Psoas muscle (tissue), 8 donors: Measurements from ENCODE around the gene NAPA. TPM values are rescaled to one million over a fixed set of nuclear protein-coding genes. Genes with fewer than 3 reads are reported as not detected.

ENCODE experiments used
- ATAC-seq, 4 donors: fragments of 200-7000 bp; cut with Tn5 transposase; one replicate each; pipeline ENCODE4 v1.9.1; 2020; ENCODE audit warnings: moderate library complexity in 3 of 4, mild to moderate bottlenecking in 2 of 4
- DNase-seq, 2 donors: peaks; one replicate each; pipeline ENCODE4 v3.0.0-alpha.2; 2020
- H3K27ac ChIP-seq: fragments of 200-600 bp; one replicate; pipeline ENCODE4 v1.8.0; 2022
- H3K27me3 ChIP-seq, 3 donors: fragments of 200-600 bp in 1 of 3; one replicate each; pipeline versions ENCODE4 v1.6.1 to v1.8.0; 2013 to 2022; ENCODE audit warnings: low read length in 2 of 3, mild to moderate bottlenecking in 2 of 3, moderate library complexity in 1 of 3; ENCODE audit not compliant: insufficient read depth in 3 of 3
- H3K36me3 ChIP-seq, 2 donors: fragments of 200-600 bp in 1 of 2; one replicate each; pipeline versions ENCODE4 v1.6.1 to v1.8.0; 2013 to 2022; ENCODE audit warnings: low read depth in 1 of 2, mild to moderate bottlenecking in 1 of 2, moderate library complexity in 1 of 2; ENCODE audit not compliant: insufficient read depth in 1 of 2
- H3K4me1 ChIP-seq: fragments of 200-600 bp; one replicate; pipeline ENCODE4 v1.8.0; 2022
- H3K4me3 ChIP-seq: fragments of 200-600 bp; one replicate; pipeline ENCODE4 v1.8.0; 2022; ENCODE audit warnings: mild to moderate bottlenecking
- H3K9me3 ChIP-seq: fragments of 200-600 bp; one replicate; pipeline ENCODE4 v1.8.0; 2022
- WGBS, 3 donors: extraction: QIAGEN DNeasy Blood & Tissue Kit; methylation state at CpG; one replicate each; pipeline versions ENCODE4 v1.1.6 to v1.1.7; 2013; 5-methylcytosine and 5-hydroxymethylcytosine counted together
- intact Hi-C, 2 donors: fragments of 100-400 bp; cut with DNase I; formaldehyde crosslinking; loops; one replicate each; pipeline versions ENCODE4 v1.11.0 to v1.14.2; 2022
- polyA plus RNA-seq, 3 donors: library from polyadenylated mRNA; stranded (reverse); fragments of 200-250 nt; gene quantifications; one replicate each; pipeline ENCODE4 v1.2.3, GENCODE V29; 2013
- total RNA-seq, 4 donors: library from RNA; stranded (reverse); fragmentation: NEBNext Ultra II Directional in 2 of 4; extraction: Animal tissue kit (Norgen Biotek cat#: 25700) in 2 of 4; gene quantifications; one replicate each; pipeline versions ENCODE4 v1.2.1 to v1.2.4, GENCODE V29; 2021 to 2023
- TF ChIP-seq, protein P1 (sequence below): fragments of 200-600 bp; IDR thresholded peaks from one replicate; pipeline ENCODE4 v1.8.0; 2022; ENCODE audit warnings: antibody characterized with exemption
- donor health status: healthy with polysubstance abuse.
- donor health status: DM: no; HTN: no; CAD: no; lungs with moderate emphysema.
- donor health status: Bipolar disorder and iron deficiency.
- donor health status: healthy.
- donor health status: DM: yes; HTN: yes; CAD: no.
- donor health status: DM: no; HTN: no; CAD: no.
- donor health status: DM: no; HTN: no; CAD: no.
- donor health status: DM: yes; HTN: yes; CAD: no.

Gene NAPA
- total and polyA plus RNA-seq, 7 donors = 103 to 182 (median 124) TPM

DNA sequence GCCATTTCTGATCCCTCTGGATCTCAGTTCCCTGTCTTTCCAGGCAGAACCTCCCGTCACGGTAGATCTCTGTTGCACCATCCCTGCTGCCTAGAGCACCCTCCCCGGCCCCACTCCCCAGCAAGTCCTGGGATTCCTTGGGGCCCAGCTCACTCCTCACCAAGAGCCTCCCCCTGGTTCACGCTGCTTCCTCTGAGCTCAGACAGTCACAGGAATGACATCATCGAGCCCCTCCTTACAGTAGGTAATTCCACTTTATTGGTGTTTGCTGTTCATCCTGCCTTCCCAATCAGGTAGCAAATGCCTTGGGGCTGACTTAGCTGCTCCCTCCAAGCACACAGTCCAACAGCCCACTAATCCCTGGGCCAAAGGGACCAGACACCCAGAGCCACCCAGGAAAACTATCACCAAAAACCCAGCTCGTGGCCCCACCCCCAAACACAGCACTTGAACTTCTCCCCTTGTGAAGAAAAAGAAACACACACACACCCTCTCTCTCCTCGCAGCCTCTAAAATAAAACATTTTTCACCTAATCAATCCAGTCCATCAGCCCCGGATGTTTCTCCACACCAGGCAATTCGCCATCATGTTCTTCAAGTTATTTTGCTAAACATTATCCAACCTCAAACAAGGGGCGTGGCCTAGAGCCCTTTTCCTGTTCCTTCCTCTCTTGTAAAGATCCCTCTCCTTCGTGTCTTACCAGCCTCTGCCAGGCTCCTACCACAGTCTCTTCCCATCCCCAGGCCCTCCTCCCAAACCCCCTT, 2.5 kb downstream of the NAPA start:
- TF ChIP-seq, protein P1, sequence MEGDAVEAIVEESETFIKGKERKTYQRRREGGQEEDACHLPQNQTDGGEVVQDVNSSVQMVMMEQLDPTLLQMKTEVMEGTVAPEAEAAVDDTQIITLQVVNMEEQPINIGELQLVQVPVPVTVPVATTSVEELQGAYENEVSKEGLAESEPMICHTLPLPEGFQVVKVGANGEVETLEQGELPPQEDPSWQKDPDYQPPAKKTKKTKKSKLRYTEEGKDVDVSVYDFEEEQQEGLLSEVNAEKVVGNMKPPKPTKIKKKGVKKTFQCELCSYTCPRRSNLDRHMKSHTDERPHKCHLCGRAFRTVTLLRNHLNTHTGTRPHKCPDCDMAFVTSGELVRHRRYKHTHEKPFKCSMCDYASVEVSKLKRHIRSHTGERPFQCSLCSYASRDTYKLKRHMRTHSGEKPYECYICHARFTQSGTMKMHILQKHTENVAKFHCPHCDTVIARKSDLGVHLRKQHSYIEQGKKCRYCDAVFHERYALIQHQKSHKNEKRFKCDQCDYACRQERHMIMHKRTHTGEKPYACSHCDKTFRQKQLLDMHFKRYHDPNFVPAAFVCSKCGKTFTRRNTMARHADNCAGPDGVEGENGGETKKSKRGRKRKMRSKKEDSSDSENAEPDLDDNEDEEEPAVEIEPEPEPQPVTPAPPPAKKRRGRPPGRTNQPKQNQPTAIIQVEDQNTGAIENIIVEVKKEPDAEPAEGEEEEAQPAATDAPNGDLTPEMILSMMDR = no peak
- intact Hi-C loops = loop anchor here (5.0 to 10.0 kb wide), 3 partner anchors 90 to 192 kb away; no protein-coding TSS in a partner anchor
- Histone ChIP-seq H3K27me3 (no peaks in the 10 kb centered on the region), H3K27ac (peak overlapping the region; percentile 99), H3K9me3 (no peaks in the 10 kb centered on the region), H3K36me3 (no peaks in the 10 kb centered on the region), H3K4me3 (peak overlapping the region; percentile 95), H3K4me1 (peaks cover 63% of the 10 kb centered on the region)
- peak in 1 of 2 donors; percentile 21 for DNase-seq
- ATAC-seq = no peak
- WGBS, 3 donors = 43 to 61% (median 50%) methylated on average over 11 of the region's 11 CpGs

GRCh38 chr19:47511681-47512080, 3.2 kb downstream of the NAPA start:
- ATAC-seq (peak; percentile 21 to 43 (median 38)), DNase-seq (peak; percentile 60 to 73)
- H3K27me3 ChIP-seq = no peaks in the 10 kb centered on the region
- H3K4me3 ChIP-seq = peak overlapping the region; percentile 95
- H3K27ac ChIP-seq = peak overlapping the region; percentile 99
- TF ChIP-seq, protein P1 = no peak
- no peaks in the 10 kb centered on the region for H3K36me3 ChIP-seq
- 32 to 44% (median 39%) methylated on average over 7 of the region's 7 CpGs for WGBS, 3 donors
- H3K4me1 ChIP-seq = peaks cover 70% of the 10 kb centered on the region
- intact Hi-C loops = loop anchor here (5.0 to 10.0 kb wide), 3 partner anchors 91 to 193 kb away; no protein-coding TSS in a partner anchor
- H3K9me3 ChIP-seq = no peaks in the 10 kb centered on the region

DNA sequence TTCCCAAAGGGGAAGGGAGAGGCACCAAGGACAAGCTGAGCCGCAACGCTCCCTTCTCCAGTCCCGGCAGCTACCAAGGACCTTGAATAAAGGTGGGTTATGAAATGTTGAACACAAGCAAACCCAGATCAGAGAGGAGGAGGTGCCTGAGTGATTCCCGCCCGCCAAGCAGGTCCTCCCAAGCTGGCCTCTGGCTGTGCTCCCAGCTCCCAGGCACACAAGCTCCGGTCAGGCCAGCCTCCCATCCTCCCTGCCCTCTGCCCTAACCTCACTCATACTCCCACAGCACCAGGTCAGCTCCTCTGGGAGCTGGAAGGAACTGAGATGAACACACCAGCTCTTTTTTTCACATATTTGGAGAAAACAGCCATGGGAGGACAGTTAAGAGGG, 3.7 kb downstream of the NAPA start:
- peak overlapping the region; percentile 95 for H3K4me3 ChIP-seq
- H3K27me3 ChIP-seq = no peaks in the 10 kb centered on the region
- TF ChIP-seq, protein P1 = no peak
- DNase-seq = peak; percentile 52 to 65
- peaks cover 75% of the 10 kb centered on the region for H3K4me1 ChIP-seq
- intact Hi-C loops = loop anchor here (5.0 to 10.0 kb wide), 3 partner anchors 91 to 194 kb away; no protein-coding TSS in a partner anchor
- peak overlapping the region; percentile 99 for H3K27ac ChIP-seq
- 45 to 60% (median 54%) methylated on average over 5 to 6 of the region's 6 CpGs for WGBS, 3 donors
- ATAC-seq = no peak
- H3K36me3 ChIP-seq = no peaks in the 10 kb centered on the region
- H3K9me3 ChIP-seq = no peaks in the 10 kb centered on the region

DNA sequence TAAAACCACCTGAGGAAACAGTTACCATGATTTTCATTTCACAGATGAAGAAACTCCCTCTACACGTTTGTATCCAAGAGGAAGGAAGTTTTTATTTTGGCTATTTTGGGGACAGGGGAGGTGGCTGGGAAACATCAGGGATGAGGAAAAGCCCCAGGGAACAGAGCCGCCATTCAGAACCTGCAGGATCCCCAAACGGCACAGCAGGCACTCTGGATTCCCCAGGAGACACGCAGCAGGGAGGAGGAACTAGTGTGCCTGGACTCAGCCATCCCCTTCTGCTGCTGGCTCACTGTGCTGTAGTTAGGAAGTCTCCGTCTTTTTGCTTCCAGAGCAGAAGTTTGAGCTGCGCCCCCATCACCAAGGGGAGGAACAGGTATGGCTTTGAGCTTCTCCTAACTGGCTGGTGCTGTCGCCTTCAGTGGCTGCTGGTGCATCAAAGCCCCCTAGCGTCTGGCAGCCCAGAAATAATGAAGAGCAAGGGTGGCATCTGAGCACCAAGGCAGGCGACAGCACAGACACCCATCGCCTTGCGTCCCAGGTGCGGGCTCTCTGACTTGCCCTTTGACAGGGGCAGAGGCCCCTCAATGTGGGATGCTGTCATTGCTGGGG, 4.2 kb downstream of the NAPA start:
- H3K36me3 ChIP-seq = no peaks in the 10 kb centered on the region
- ATAC-seq = no peak
- H3K4me1 ChIP-seq = peaks cover 80% of the 10 kb centered on the region
- intact Hi-C loops = loop anchor here (5.0 to 10.0 kb wide), 3 partner anchors 92 to 194 kb away; no protein-coding TSS in a partner anchor
- H3K27me3 ChIP-seq = no peaks in the 10 kb centered on the region
- 55 to 69% (median 65%) methylated on average over 12 of the region's 12 CpGs for WGBS, 3 donors
- H3K9me3 ChIP-seq = no peaks in the 10 kb centered on the region
- H3K4me3 ChIP-seq = peak overlapping the region; percentile 95
- TF ChIP-seq, protein P1 = no peak
- peak overlapping the region; percentile 99 for H3K27ac ChIP-seq
- peak in 1 of 2 donors; percentile 42 for DNase-seq
